Measurements from ENCODE around the gene TNS3. TPM values are rescaled to one million over a fixed set of nuclear protein-coding genes. Genes with fewer than 3 reads are reported as not detected.

Gene TNS3
- total RNA-seq, 1 experiment from 2014 or later, result 9.5 TPM

GRCh38 chr7:47297120-47297519 is 284.8 kb downstream of the TNS3 start:
- no peaks in the 10 kb centered on the region for H3K4me1 ChIP-seq (ENCODE audit: insufficient read depth, low read length)
- peaks cover 0 to 2% (median 2%) of the 10 kb centered on the region in 3 experiments; a peak in 3 of 7 replicates for H3K36me3 Mint-ChIP-seq (ENCODE audit: insufficient read depth in 1 of 3, low read depth in 3 of 3)
- no peak overlapping the region for H4K8ac ChIP-seq (replicated peaks; ENCODE audit: insufficient read length, low read depth, low read length)
- H3K23ac ChIP-seq (ENCODE audit: insufficient read length, low read depth, low read length), result no peak overlapping the region
- no peaks in the 10 kb centered on the region for H3K79me2 ChIP-seq (ENCODE audit: insufficient read depth, low read length)
- no peak overlapping the region for H3K27ac ChIP-seq (ENCODE audit: insufficient read length, low read depth, low read length)
- H4K91ac ChIP-seq (ENCODE audit: insufficient read length, low read depth, low read length), result no peak overlapping the region
- no peaks in the 10 kb centered on the region for H3K9me3 ChIP-seq (ENCODE audit: control insufficient read depth, low read depth, low read length)
- no peaks in the 10 kb centered on the region for H3K23me2 ChIP-seq (ENCODE audit: insufficient read length, low read depth, low read length, poor library complexity, severe bottlenecking)
- no peak overlapping the region for H3K4ac ChIP-seq (ENCODE audit: low read depth, low read length)
- H3K79me1 ChIP-seq (ENCODE audit: insufficient read depth, low read depth, low read length, poor library complexity, severe bottlenecking), result no peaks in the 10 kb centered on the region
- H3K27ac Mint-ChIP-seq, result peak overlapping the region in 1 of 3 experiments; percentile 22; a peak in 1 of 7 replicates
- H2BK15ac ChIP-seq (ENCODE audit: low read depth, low read length), result no peak overlapping the region
- no peak overlapping the region for H3K18ac ChIP-seq (ENCODE audit: insufficient read length, low read depth, low read length)
- H3K4me1 Mint-ChIP-seq, result peaks cover 0 to 10% of the 10 kb centered on the region in 2 experiments; a peak in 3 of 4 replicates
- no peak overlapping the region for H3T11ph ChIP-seq (ENCODE audit: low read length)
- no peak overlapping the region for H3K4me2 ChIP-seq (ENCODE audit: insufficient read depth, insufficient read length, low read length)
- H2BK12ac ChIP-seq (ENCODE audit: insufficient read length, low read depth, low read length), result no peak overlapping the region
- no peak overlapping the region for H2AFZ ChIP-seq (ENCODE audit: low read length)
- H3K9me3 Mint-ChIP-seq, result no peaks in the 10 kb centered on the region
- H3K27me3 ChIP-seq (ENCODE audit: insufficient read depth, low read length), result no peaks in the 10 kb centered on the region
- H2AK5ac ChIP-seq (ENCODE audit: insufficient read length, low read length), result no peak overlapping the region
- no peak overlapping the region for H4K5ac ChIP-seq (ENCODE audit: insufficient read length, low read depth, low read length)
- H3K56ac ChIP-seq (ENCODE audit: insufficient read length, low read depth, low read length), result no peak overlapping the region
- no peak overlapping the region for H3K14ac ChIP-seq (ENCODE audit: insufficient read depth, low read length)
- H3K9ac ChIP-seq (ENCODE audit: extremely low read depth, insufficient read length, low read length), result no peak overlapping the region
- no peaks in the 10 kb centered on the region for H4K20me1 ChIP-seq (ENCODE audit: control insufficient read depth, insufficient read depth, insufficient read length)
- H2BK20ac ChIP-seq (ENCODE audit: low read depth, low read length, poor library complexity, severe bottlenecking), result no peak overlapping the region
- no peaks in the 10 kb centered on the region for H3K27me3 Mint-ChIP-seq (ENCODE audit: low read depth)
- WGBS (ENCODE audit: extremely low coverage, insufficient read length, low lambda C conversion rate), result no CpG with 5 or more reads among the region's 8 CpGs
- DNase-seq, result no peak
- H2BK5ac ChIP-seq (ENCODE audit: insufficient read length, low read length), result no peak overlapping the region
- TF ChIP-seq, protein P1, sequence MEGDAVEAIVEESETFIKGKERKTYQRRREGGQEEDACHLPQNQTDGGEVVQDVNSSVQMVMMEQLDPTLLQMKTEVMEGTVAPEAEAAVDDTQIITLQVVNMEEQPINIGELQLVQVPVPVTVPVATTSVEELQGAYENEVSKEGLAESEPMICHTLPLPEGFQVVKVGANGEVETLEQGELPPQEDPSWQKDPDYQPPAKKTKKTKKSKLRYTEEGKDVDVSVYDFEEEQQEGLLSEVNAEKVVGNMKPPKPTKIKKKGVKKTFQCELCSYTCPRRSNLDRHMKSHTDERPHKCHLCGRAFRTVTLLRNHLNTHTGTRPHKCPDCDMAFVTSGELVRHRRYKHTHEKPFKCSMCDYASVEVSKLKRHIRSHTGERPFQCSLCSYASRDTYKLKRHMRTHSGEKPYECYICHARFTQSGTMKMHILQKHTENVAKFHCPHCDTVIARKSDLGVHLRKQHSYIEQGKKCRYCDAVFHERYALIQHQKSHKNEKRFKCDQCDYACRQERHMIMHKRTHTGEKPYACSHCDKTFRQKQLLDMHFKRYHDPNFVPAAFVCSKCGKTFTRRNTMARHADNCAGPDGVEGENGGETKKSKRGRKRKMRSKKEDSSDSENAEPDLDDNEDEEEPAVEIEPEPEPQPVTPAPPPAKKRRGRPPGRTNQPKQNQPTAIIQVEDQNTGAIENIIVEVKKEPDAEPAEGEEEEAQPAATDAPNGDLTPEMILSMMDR (conservative IDR thresholded peaks at IDR 0.05), result no peak
- H2BK120ac ChIP-seq (ENCODE audit: low read depth, low read length, poor library complexity, severe bottlenecking), result no peak overlapping the region
- no peak overlapping the region for H3K4me3 Mint-ChIP-seq
